Bone marrow (tissue), 2 donors: ENCODE measurements around the gene SGTA.
A peak's percentile ranks its signal among the peaks of the same experiment; 100 is the strongest.

Experiments used
- DNase-seq, 2 donors: peaks; one replicate each; lab custom pipeline; 2025; lab: John Stamatoyannopoulos, UW

The SGTA gene

GRCh38 chr19:2755448-2755705, 27.7 kb downstream of the SGTA start:
- no peak for DNase-seq

- no peak for DNase-seq
Observed at GRCh38 chr19:2754659-2755447, 28.2 kb downstream of the SGTA start.

- DNase-seq: no peak
Observed at GRCh38 chr19:2751438-2751830, 31.6 kb downstream of the SGTA start.

- DNase-seq: no peak
Observed at GRCh38 chr19:2750808-2751437, 32.1 kb downstream of the SGTA start.

- DNase-seq: no peak
Observed at GRCh38 chr19:2747349-2747748, 35.7 kb downstream of the SGTA start.

- no peak for DNase-seq
Observed at GRCh38 chr19:2744113-2744512, 39.0 kb downstream of the SGTA start.

GRCh38 chr19:2743099-2743498, 40.0 kb downstream of the SGTA start:
- no peak for DNase-seq

GRCh38 chr19:2740314-2740656, 42.8 kb downstream of the SGTA start:
- no peak for DNase-seq

GRCh38 chr19:2739602-2740313, 43.3 kb downstream of the SGTA start, which contains the start of gene SLC39A3:
SLC39A3 (minus strand) TSS chr19:2740017; CDS start chr19:2737257, 2,760 bp downstream.
- peak; percentile 94 to 95 for DNase-seq

- DNase-seq: no peak
Observed at GRCh38 chr19:2736550-2737190, 46.4 kb downstream of the SGTA start.

GRCh38 chr19:2735374-2735773, 47.7 kb downstream of the SGTA start:
- no peak for DNase-seq

GRCh38 chr19:2734589-2735288, 48.3 kb downstream of the SGTA start:
- no peak for DNase-seq

- no peak for DNase-seq
Observed at GRCh38 chr19:2733930-2734588, 49.0 kb downstream of the SGTA start.

GRCh38 chr19:2732883-2733282, 50.2 kb downstream of the SGTA start:
- no peak for DNase-seq

- DNase-seq: no peak
Observed at GRCh38 chr19:2732157-2732725, 50.8 kb downstream of the SGTA start.

- DNase-seq: no peak
Observed at GRCh38 chr19:2731181-2731995, 51.7 kb downstream of the SGTA start.

GRCh38 chr19:2729943-2730818, 52.9 kb downstream of the SGTA start:
- DNase-seq: no peak

- no peak for DNase-seq
Observed at GRCh38 chr19:2728783-2729387, 54.2 kb downstream of the SGTA start.

GRCh38 chr19:2727640-2727944, 55.5 kb downstream of the SGTA start:
- DNase-seq: no peak
